Measurements from ENCODE around the gene GALNT10.

DNA sequence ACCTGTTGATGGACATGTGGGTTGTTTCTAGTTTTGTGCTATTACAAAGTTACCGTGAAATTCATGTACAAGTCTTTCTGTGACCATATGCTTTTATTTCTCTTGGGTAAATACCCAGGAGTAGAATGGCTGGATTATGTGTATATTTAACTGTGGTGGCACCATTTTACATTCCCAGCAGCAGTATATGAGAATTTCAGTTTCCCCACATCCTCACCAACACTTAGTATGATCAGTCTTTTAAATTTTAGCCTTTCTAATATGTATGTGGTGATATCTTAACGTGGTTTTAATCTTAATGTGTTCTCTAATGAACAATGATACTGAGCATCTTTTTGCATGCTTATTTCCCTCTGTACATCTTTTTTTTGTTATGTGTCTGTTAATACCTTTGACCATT is 36.6 kb downstream of the GALNT10 start:
- TF ChIP-seq CTCF (IDR thresholded peaks at IDR 0.05; ENCODE audit: low read depth, low read length, poor library complexity, severe bottlenecking) (no peak), EZH2phosphoT487 (IDR thresholded peaks at IDR 0.05; ENCODE audit: borderline replicate concordance, low read length) (no peak)
